A549 (cell line): ENCODE results near the gene SHC4. TPM values are rescaled to one million over a fixed set of nuclear protein-coding genes. Genes with fewer than 3 reads are reported as not detected.

Experiments used
- ATAC-seq, 2 experiments: fragments of 200-7000 bp in 1 of 2; fragments of >200 bp in 1 of 2; cut with Nextera tagmentation in 1 of 2; cut with Tn5 transposase in 1 of 2; 3 replicates each; pipeline versions ENCODE4 v1.8.0 to v1.9.1; 2018 to 2020; ENCODE audit warnings: mild to moderate bottlenecking in 1 of 2, moderate library complexity in 1 of 2
- CTCF ChIA-PET: fragments of 300-600 bp; sonication (Branson Sonifier 250); formaldehyde crosslinking; extraction: SDS; loops from one replicate; lab custom pipeline; 2021; ENCODE audit warnings: antibody characterized with exemption, inconsistent platforms; lab: Yijun Ruan, JAX
- POLR2A ChIA-PET: fragments of 350-600 bp; formaldehyde crosslinking; extraction: SDS; loops from one replicate; lab custom pipeline; 2021; ENCODE audit warnings: antibody characterized with exemption, inconsistent platforms; lab: Yijun Ruan, JAX
- DNase-seq, 2 experiments: peaks; one replicate each; pipeline versions ENCODE4 v3.0.0 to v3.0.0-alpha.2; 2011 to 2016; ENCODE audit warnings: low read depth in 1 of 2, low spot score in 1 of 2
- FAIRE-seq: peaks from 2 replicates; lab custom pipeline; 2011; peaks lifted over from hg19 to GRCh38; lab: Jason Lieb, UNC
- H3K27ac ChIP-seq, 2 experiments: fragments of >200 bp; sonication (Bioruptor Twin); formaldehyde crosslinking; 3 replicates each; pipeline ENCODE4 v1.5.1; 2016 to 2017
- H3K4me1 ChIP-seq: fragments of >200 bp; sonication (Bioruptor Twin); formaldehyde crosslinking; 3 replicates; pipeline ENCODE4 v1.6.1; 2016
- H3K4me2 ChIP-seq: fragments of >200 bp; sonication (Bioruptor Twin); formaldehyde crosslinking; 3 replicates; pipeline ENCODE4 v1.6.1; 2016
- H3K4me3 ChIP-seq: fragments of >200 bp; sonication (Bioruptor Twin); formaldehyde crosslinking; 3 replicates; pipeline ENCODE4 v1.5.1; 2016
- H3K9me3 ChIP-seq: fragments of >200 bp; sonication (Bioruptor Twin); formaldehyde crosslinking; 3 replicates; pipeline ENCODE4 v1.6.1; 2016
- ATOH8 ChIP-seq: fragments of 250-450 bp; sonication (Bioruptor Pico); IDR thresholded peaks from 2 replicates; pipeline ENCODE4 v1.5.0; 2020; ENCODE audit warnings: low read depth, mild to moderate bottlenecking, moderate library complexity
- BCL3 ChIP-seq: fragments of >200 bp; sonication (Bioruptor Twin); formaldehyde crosslinking; IDR thresholded peaks from 3 replicates; pipeline ENCODE4 v1.6.1; 2016
- CBX2 ChIP-seq: fragments of 200-600 bp; sonication (generic); IDR thresholded peaks from 2 replicates; pipeline ENCODE4 v1.6.1; 2016; ENCODE audit warnings: low read depth, mild to moderate bottlenecking, borderline replicate concordance
- CHD4 ChIP-seq: fragments of 200-600 bp; sonication (generic); IDR thresholded peaks from 2 replicates; pipeline ENCODE4 v1.6.1; 2016; ENCODE audit warnings: antibody characterized with exemption, mild to moderate bottlenecking, borderline replicate concordance
- CTCF ChIP-seq: fragments of >200 bp; sonication (Bioruptor Twin); formaldehyde crosslinking; IDR thresholded peaks from 3 replicates; pipeline ENCODE4 v1.5.1; 2016
- EHF ChIP-seq: fragments of 250-450 bp; sonication (Bioruptor Pico); IDR thresholded peaks from 2 replicates; pipeline ENCODE4 v1.5.0; 2020; ENCODE audit warnings: mild to moderate bottlenecking
- ELK1 ChIP-seq: fragments of 150-350 bp; IDR thresholded peaks from 2 replicates; pipeline ENCODE4 v1.6.1; 2014; ENCODE audit warnings: low read depth, mild to moderate bottlenecking, low read length
- EP300 ChIP-seq, 2 experiments: fragments of >200 bp; sonication (Bioruptor Twin); formaldehyde crosslinking; IDR thresholded peaks; 2 replicates in 1 of 2; 3 replicates in 1 of 2; pipeline ENCODE4 v1.6.1; 2016 to 2017
- FOSL2 ChIP-seq, 2 experiments: fragments of 450-650 bp in 1 of 2; fragments of >200 bp in 1 of 2; sonication (Bioruptor Twin) in 1 of 2; formaldehyde crosslinking; IDR thresholded peaks; 2 replicates each; pipeline versions ENCODE4 v1.5.0 to v1.6.1; 2016 to 2020; ENCODE audit warnings: mild to moderate bottlenecking in 1 of 2, moderate library complexity in 1 of 2
- FOXS1 ChIP-seq: fragments of 250-450 bp; sonication (Bioruptor Pico); IDR thresholded peaks from 2 replicates; pipeline ENCODE4 v1.5.0; 2020; ENCODE audit warnings: mild to moderate bottlenecking, moderate library complexity
- HDAC2 ChIP-seq: fragments of 200-600 bp; sonication (generic); IDR thresholded peaks from 2 replicates; pipeline ENCODE4 v1.6.1; 2016
- HOXB5 ChIP-seq: fragments of 250-450 bp; sonication (Bioruptor Pico); IDR thresholded peaks from 2 replicates; pipeline ENCODE4 v1.5.0; 2020; ENCODE audit warnings: mild to moderate bottlenecking, moderate library complexity
- JUN ChIP-seq, 2 experiments: fragments of >200 bp; sonication (Bioruptor Twin); formaldehyde crosslinking; IDR thresholded peaks; 2 replicates in 1 of 2; 3 replicates in 1 of 2; pipeline ENCODE4 v1.6.1; 2016 to 2017
- JUNB ChIP-seq: fragments of >200 bp; sonication (Bioruptor Twin); formaldehyde crosslinking; IDR thresholded peaks from 2 replicates; pipeline ENCODE4 v1.6.1; 2016
- MYC ChIP-seq: IDR thresholded peaks from 2 replicates; pipeline ENCODE4 v1.6.1; 2012; ENCODE audit warnings: mild to moderate bottlenecking, inconsistent platforms, low read length, improper control_type of control experiment, borderline replicate concordance
- NR3C1 ChIP-seq: fragments of >200 bp; sonication (Bioruptor Twin); formaldehyde crosslinking; IDR thresholded peaks from 3 replicates; pipeline ENCODE4 v1.6.1; 2017
- PBX3 ChIP-seq: IDR thresholded peaks from 2 replicates; pipeline ENCODE4 v1.6.1; 2012
- POLR2AphosphoS2 ChIP-seq: conservative IDR thresholded peaks from 2 replicates; pipeline ENCODE4 v1.6.1; 2012; ENCODE audit warnings: low read length, improper control_type of control experiment, inconsistent platforms
- RAD21 ChIP-seq, 2 experiments: fragments of >200 bp in 1 of 2; sonication (Bioruptor Twin) in 1 of 2; formaldehyde crosslinking in 1 of 2; IDR thresholded peaks in 1 of 2; conservative IDR thresholded peaks in 1 of 2; 2 replicates in 1 of 2; 3 replicates in 1 of 2; pipeline ENCODE4 v1.6.1; 2012 to 2018; ENCODE audit warnings: inconsistent platforms in 1 of 2
- TFCP2L1 ChIP-seq: fragments of 250-450 bp; sonication (Bioruptor Pico); IDR thresholded peaks from 2 replicates; pipeline ENCODE4 v1.5.0; 2021; ENCODE audit warnings: mild to moderate bottlenecking
- USF2 ChIP-seq: fragments of 450-650 bp; IDR thresholded peaks from 2 replicates; pipeline ENCODE4 v1.6.1; 2014; ENCODE audit warnings: antibody characterized with exemption
- ZC3H11A ChIP-seq: fragments of 450-650 bp; IDR thresholded peaks from 2 replicates; pipeline ENCODE4 v1.6.1; 2014; ENCODE audit warnings: antibody characterized with exemption, mild to moderate bottlenecking
- ZFP36 ChIP-seq: fragments of 450-650 bp; IDR thresholded peaks from 2 replicates; pipeline ENCODE4 v1.6.1; 2014; ENCODE audit warnings: borderline replicate concordance; ENCODE audit not compliant: partially characterized antibody
- ZNF302 ChIP-seq: fragments of 250-450 bp; sonication (Bioruptor Pico); IDR thresholded peaks from 2 replicates; pipeline ENCODE4 v1.9.0; 2021; ENCODE audit warnings: inconsistent platforms, mild to moderate bottlenecking, moderate library complexity
- WGBS: methylation state at CpG from one replicate; pipeline ENCODE4 v1.1.6; 2017; ENCODE audit errors: missing lambda C conversion rate; 5-methylcytosine and 5-hydroxymethylcytosine counted together
- polyA plus RNA-seq, 4 experiments: library from polyadenylated mRNA; depleted of rRNA in 3 of 4; stranded (reverse); fragments of >200 nt; fragmentation: RNase III in 1 of 4; extraction: RNeasy Plus Mini Kit Qiagen cat#74134 plus additional on column Dnase treatment in 1 of 4; gene quantifications; 2 replicates in 3 of 4; 3 replicates in 1 of 4; pipeline ENCODE4 v1.2.3, GENCODE V29; 2011 to 2017

SHC4 gene
- polyA plus RNA-seq, 2 of the 4 experiments (the other 2 are of a cell fraction), result 0.08 to 0.16 TPM

- ChIA-PET POLR2A (no interaction called here), CTCF (no interaction called here)
- H3K4me1 ChIP-seq, result no peaks in the 10 kb centered on the region
- ATAC-seq, result no peak
- TF ChIP-seq NR3C1 (no peak), EP300 (IDR thresholded peaks at IDR 0.05) (no peak), JUN (IDR thresholded peaks at IDR 0.05) (no peak), HDAC2 (no peak), ZC3H11A (no peak), ZNF302 (no peak), RAD21 (conservative IDR thresholded peaks at IDR 0.05 in 1 of 2, IDR thresholded peaks at IDR 0.05 in 1 of 2) (no peak), FOXS1 (CRISPR knock-in tag) (no peak), HOXB5 (CRISPR knock-in tag) (no peak), USF2 (no peak), CTCF (no peak), PBX3 (no peak), CBX2 (no peak), ZFP36 (no peak), TFCP2L1 (CRISPR knock-in tag) (no peak), ATOH8 (CRISPR knock-in tag) (no peak), JUNB (no peak)
- no peaks in the 10 kb centered on the region for H3K9me3 ChIP-seq
- no peak for DNase-seq
- no peak overlapping the region for H3K27ac ChIP-seq
- no peak overlapping the region for H3K4me3 ChIP-seq
- no peak for FAIRE-seq
- 95% methylated on average over 1 of the region's 1 CpG for WGBS
- H3K4me2 ChIP-seq, result no peak overlapping the region
Measured at GRCh38 chr15:48777645-48778330, 185.9 kb downstream of the SHC4 start.

GRCh38 chr15:48775546-48775945, 188.2 kb downstream of the SHC4 start:
- no peak overlapping the region for H3K4me2 ChIP-seq
- no peaks in the 10 kb centered on the region for H3K4me1 ChIP-seq
- ChIA-PET CTCF (no interaction called here), POLR2A (no interaction called here)
- no peak overlapping the region for H3K4me3 ChIP-seq
- H3K9me3 ChIP-seq, result no peaks in the 10 kb centered on the region
- FAIRE-seq (no peak), ATAC-seq (no peak), DNase-seq (no peak)
- TF ChIP-seq CHD4 (no peak), MYC (no peak)
- no peak overlapping the region for H3K27ac ChIP-seq
- 91% methylated on average over 2 of the region's 2 CpGs for WGBS

GRCh38 chr15:48774484-48774883, 189.2 kb downstream of the SHC4 start:
- CTCF ChIA-PET, result no interaction called here
- DNase-seq, result no peak
- no peaks in the 10 kb centered on the region for H3K9me3 ChIP-seq
- H3K4me1 ChIP-seq, result no peaks in the 10 kb centered on the region
- TF ChIP-seq FOXS1 (CRISPR knock-in tag) (no peak), FOSL2 (IDR thresholded peaks at IDR 0.05) (no peak), FOSL2 (CRISPR knock-in tag; IDR thresholded peaks at IDR 0.05) (no peak), HDAC2 (no peak), TFCP2L1 (CRISPR knock-in tag) (no peak), BCL3 (no peak), RAD21 (conservative IDR thresholded peaks at IDR 0.05 in 1 of 2, IDR thresholded peaks at IDR 0.05 in 1 of 2) (no peak), ELK1 (no peak), CBX2 (no peak), POLR2AphosphoS2 (no peak), EHF (CRISPR knock-in tag) (no peak), CTCF (no peak)
- TF ChIP-seq, all 56 proteins: peak for 0
- POLR2A ChIA-PET, result no interaction called here
- Histone ChIP-seq H3K4me2 (no peak overlapping the region), H3K4me3 (no peak overlapping the region), H3K27ac (no peak overlapping the region)
- no peak for FAIRE-seq
- ATAC-seq, result no peak
- 93% methylated on average over 1 of the region's 1 CpG for WGBS
